ENCODE measurements around the gene AP1S1. TPM values are rescaled to one million over a fixed set of nuclear protein-coding genes. Genes with fewer than 3 reads are reported as not detected.

AP1S1 gene
- total and polyA plus RNA-seq, 9 of the 15 experiments (the other 6 are each of a cell fraction or from before 2014, with no cell fraction given), result 4.4 to 149 (median 89.4) TPM

DNA sequence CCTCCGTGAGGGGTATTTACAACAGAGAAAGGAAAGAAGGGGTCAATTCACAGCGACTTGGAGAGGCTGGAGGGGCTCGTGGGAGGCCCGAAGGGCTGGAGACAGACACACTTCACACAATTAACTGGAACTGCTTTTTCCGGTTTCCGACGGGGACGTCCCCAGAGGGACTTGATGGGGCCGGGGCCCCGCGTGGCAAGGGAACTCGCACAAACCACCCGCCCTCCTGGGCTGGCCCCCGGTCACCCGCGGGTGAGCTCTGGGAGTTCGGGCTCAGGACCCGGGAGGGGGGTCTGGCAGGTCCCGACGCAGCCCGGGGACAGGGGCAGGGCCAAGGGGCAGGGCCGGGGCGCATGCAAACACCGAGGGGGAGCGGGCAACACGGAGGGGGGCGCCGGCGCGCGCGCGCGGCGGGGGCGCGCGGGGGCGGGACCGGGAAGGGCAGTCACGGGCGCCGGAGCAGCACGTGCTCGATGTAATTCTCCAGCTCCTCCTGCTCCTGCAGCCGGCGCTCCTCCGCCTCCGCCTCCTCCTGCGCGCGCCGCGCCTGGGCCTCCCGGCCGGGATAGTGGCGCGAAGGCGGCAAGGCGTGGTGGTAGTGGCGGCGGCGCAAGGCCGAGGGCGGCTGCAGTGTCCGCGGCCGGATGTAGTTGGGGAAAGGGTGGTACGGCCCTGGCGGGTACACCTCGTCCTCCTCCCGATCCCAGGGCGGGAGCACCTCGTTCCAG, 8.4 kb downstream of the AP1S1 start (continued):
- TF ChIP-seq, protein P1, sequence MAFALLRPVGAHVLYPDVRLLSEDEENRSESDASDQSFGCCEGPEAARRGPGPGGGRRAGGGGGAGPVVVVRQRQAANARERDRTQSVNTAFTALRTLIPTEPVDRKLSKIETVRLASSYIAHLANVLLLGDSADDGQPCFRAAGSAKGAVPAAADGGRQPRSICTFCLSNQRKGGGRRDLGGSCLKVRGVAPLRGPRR (CRISPR knock-in tag; IDR thresholded peaks at IDR 0.05), result no peak
- TF ChIP-seq RCOR1 (IDR thresholded peaks at IDR 0.05; ENCODE audit: borderline replicate concordance in 1 of 2, low read depth in 2 of 2, low read length in 2 of 2) (no peak), NELFE (IDR thresholded peaks at IDR 0.05; ENCODE audit: insufficient read depth, insufficient read length) (no peak), MCM3 (IDR thresholded peaks at IDR 0.05) (no peak), ZNF764 (CRISPR knock-in tag; IDR thresholded peaks at IDR 0.05; ENCODE audit: low read depth) (no peak), ZBED1 (IDR thresholded peaks at IDR 0.05) (no peak), HDAC1 (IDR thresholded peaks at IDR 0.05) (peak in 1 of 2 experiments; percentile 22; a peak in 1 of 4 replicates), RUNX1 (IDR thresholded peaks at IDR 0.05; ENCODE audit: low read depth) (no peak), GATAD2B (IDR thresholded peaks at IDR 0.05; ENCODE audit: borderline replicate concordance) (no peak), DIDO1 (tag; IDR thresholded peaks at IDR 0.05; ENCODE audit: low read depth) (no peak), HCFC1 (IDR thresholded peaks at IDR 0.05; ENCODE audit: low read depth, low read length) (no peak), HDGF (IDR thresholded peaks at IDR 0.05) (no peak), FOXJ3 (CRISPR knock-in tag; IDR thresholded peaks at IDR 0.05) (no peak), EZH2 (IDR thresholded peaks at IDR 0.05; ENCODE audit: borderline replicate concordance, low read depth, low read length) (no peak), E2F3 (CRISPR knock-in tag; IDR thresholded peaks at IDR 0.05) (0 out of 2 replicates have a peak, but pooled peaks have one; percentile 17), PHF21A (IDR thresholded peaks at IDR 0.05; ENCODE audit: borderline replicate concordance, low read depth) (no peak), MTA3 (IDR thresholded peaks at IDR 0.05; ENCODE audit: borderline replicate concordance) (no peak), ZNF263 (CRISPR knock-in tag; IDR thresholded peaks at IDR 0.05; ENCODE audit: borderline replicate concordance) (peak; percentile 92), FOSL1 (tag; conservative IDR thresholded peaks at IDR 0.05) (no peak)
- TF ChIP-seq, protein P2, sequence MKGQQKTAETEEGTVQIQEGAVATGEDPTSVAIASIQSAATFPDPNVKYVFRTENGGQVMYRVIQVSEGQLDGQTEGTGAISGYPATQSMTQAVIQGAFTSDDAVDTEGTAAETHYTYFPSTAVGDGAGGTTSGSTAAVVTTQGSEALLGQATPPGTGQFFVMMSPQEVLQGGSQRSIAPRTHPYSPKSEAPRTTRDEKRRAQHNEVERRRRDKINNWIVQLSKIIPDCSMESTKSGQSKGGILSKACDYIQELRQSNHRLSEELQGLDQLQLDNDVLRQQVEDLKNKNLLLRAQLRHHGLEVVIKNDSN (CRISPR knock-in tag; IDR thresholded peaks at IDR 0.05), result peak; percentile 54
- TF ChIP-seq, protein P3, sequence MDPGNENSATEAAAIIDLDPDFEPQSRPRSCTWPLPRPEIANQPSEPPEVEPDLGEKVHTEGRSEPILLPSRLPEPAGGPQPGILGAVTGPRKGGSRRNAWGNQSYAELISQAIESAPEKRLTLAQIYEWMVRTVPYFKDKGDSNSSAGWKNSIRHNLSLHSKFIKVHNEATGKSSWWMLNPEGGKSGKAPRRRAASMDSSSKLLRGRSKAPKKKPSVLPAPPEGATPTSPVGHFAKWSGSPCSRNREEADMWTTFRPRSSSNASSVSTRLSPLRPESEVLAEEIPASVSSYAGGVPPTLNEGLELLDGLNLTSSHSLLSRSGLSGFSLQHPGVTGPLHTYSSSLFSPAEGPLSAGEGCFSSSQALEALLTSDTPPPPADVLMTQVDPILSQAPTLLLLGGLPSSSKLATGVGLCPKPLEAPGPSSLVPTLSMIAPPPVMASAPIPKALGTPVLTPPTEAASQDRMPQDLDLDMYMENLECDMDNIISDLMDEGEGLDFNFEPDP (CRISPR knock-in tag; IDR thresholded peaks at IDR 0.05), result no peak
- TF ChIP-seq, protein P4, sequence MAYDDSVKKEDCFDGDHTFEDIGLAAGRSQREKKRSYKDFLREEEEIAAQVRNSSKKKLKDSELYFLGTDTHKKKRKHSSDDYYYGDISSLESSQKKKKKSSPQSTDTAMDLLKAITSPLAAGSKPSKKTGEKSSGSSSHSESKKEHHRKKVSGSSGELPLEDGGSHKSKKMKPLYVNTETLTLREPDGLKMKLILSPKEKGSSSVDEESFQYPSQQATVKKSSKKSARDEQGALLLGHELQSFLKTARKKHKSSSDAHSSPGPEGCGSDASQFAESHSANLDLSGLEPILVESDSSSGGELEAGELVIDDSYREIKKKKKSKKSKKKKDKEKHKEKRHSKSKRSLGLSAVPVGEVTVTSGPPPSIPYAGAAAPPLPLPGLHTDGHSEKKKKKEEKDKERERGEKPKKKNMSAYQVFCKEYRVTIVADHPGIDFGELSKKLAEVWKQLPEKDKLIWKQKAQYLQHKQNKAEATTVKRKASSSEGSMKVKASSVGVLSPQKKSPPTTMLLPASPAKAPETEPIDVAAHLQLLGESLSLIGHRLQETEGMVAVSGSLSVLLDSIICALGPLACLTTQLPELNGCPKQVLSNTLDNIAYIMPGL (CRISPR knock-in tag; IDR thresholded peaks at IDR 0.05), result no peak
- TF ChIP-seq, protein P5, sequence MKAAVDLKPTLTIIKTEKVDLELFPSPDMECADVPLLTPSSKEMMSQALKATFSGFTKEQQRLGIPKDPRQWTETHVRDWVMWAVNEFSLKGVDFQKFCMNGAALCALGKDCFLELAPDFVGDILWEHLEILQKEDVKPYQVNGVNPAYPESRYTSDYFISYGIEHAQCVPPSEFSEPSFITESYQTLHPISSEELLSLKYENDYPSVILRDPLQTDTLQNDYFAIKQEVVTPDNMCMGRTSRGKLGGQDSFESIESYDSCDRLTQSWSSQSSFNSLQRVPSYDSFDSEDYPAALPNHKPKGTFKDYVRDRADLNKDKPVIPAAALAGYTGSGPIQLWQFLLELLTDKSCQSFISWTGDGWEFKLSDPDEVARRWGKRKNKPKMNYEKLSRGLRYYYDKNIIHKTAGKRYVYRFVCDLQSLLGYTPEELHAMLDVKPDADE (conservative IDR thresholded peaks at IDR 0.05; ENCODE audit: control insufficient read depth, low read depth, low read length), result peak; percentile 54; the same call in 1 of the 2 replicates
